IPS DF 6.9 (cell line): ENCODE data around the gene KDM5A.
"Not testable (repeated sequence)": the region's sequence is repeated elsewhere in the genome, so short reads cannot be mapped to it uniquely, and the experiment has no call there.

Experiments
- DNase-seq: peaks from one replicate; pipeline ENCODE4 v3.0.0-alpha.2; 2013; ENCODE audit warnings: low read depth, low spot score
- H3K27ac ChIP-seq: one replicate; pipeline ENCODE4 v1.5.1; 2013; ENCODE audit warnings: low read length, control low read depth
- H3K27me3 ChIP-seq: 2 replicates; pipeline ENCODE4 v1.6.1; 2013; ENCODE audit warnings: mild to moderate bottlenecking, low read length; ENCODE audit not compliant: control insufficient read depth, insufficient read depth
- H3K36me3 ChIP-seq: 2 replicates; pipeline ENCODE4 v1.6.1; 2013; ENCODE audit warnings: low read length; ENCODE audit not compliant: control insufficient read depth, insufficient read depth
- H3K4me1 ChIP-seq: 2 replicates; pipeline ENCODE4 v1.6.1; 2013; ENCODE audit warnings: low read length; ENCODE audit not compliant: control insufficient read depth, insufficient read depth
- H3K4me3 ChIP-seq: 2 replicates; pipeline ENCODE4 v1.5.1; 2013; ENCODE audit warnings: mild to moderate bottlenecking, low read length
- H3K9me3 ChIP-seq: 2 replicates; pipeline ENCODE4 v1.6.1; 2013; ENCODE audit warnings: low read length, inconsistent platforms; ENCODE audit not compliant: control insufficient read depth, insufficient read depth
- WGBS: extraction: QIAGEN DNeasy Blood & Tissue Kit; methylation state at CpG from one replicate; pipeline ENCODE4 v1.1.7; 2013; ENCODE audit warnings: mixed read lengths, missing lambda C conversion rate; ENCODE audit not compliant: insufficient read length, insufficient coverage; 5-methylcytosine and 5-hydroxymethylcytosine counted together

The KDM5A gene

DNA sequence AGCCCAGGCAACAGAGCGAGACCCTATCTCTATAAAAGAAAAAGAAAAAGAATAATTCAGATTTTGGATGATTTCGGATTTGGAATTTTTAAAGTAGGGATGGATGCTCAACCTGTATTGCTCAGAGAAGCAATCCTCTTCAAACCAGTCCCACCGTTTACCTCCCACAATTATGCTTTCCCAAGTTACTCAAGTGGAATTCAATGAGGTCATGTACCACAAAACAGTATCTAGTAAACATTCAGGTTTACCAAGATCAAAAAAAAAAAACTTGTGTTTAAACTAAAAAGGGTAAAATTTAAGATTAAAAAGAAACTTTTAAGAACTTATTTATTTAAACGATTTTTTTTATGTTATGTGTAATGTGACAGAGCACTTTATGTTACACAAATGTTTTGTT is 2.5 kb downstream of the KDM5A start:
- WGBS, result no CpG with 5 or more reads among the region's 4 CpGs

DNA sequence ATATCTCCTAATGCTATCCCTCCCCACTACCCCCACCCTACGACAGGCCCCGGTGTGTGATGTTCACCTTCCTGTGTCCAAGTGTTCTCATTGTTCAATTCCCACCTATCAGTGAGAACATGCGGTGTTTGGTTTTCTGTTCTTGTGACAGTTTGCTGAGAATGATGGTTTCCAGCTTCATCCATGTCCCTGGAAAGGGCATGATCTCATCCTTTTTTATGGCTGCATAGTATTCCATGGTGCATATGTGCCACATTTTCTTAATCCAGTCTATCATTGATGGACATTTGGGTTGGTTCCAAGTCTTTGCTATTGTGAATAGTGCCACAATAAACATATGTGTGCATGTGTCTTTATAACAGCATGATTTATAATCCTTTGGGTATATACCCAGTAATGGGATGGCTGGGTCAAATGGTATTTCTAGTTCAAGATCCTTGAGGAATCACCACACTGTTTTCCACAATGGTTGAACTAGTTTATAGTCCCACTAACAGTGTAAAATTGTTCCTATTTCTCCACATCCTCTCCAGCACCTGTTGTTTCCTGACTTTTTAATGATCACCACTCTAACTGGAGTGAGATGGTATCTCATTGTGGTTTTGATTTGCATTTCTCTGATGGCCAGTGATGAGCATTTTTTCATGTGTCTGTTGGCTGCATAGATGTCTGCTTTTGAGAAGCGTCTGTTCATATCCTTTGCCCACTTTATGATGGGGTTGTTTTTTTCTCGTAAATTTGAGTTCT is 18.2 kb downstream of the KDM5A start:
- WGBS, result no CpG with 5 or more reads among the region's 5 CpGs
- H3K9me3 ChIP-seq, H3K36me3 ChIP-seq, H3K4me1 ChIP-seq, H3K27me3 ChIP-seq, DNase-seq, H3K27ac ChIP-seq, H3K4me3 ChIP-seq: not testable (repeated sequence)

More for the DNA sequence above, 2.5 kb downstream of the KDM5A start:
- H3K27ac ChIP-seq, result no peak overlapping the region
- DNase-seq, result no peak
- no peak overlapping the region for H3K4me3 ChIP-seq
- H3K27me3 ChIP-seq, result no peaks in the 10 kb centered on the region
- no peaks in the 10 kb centered on the region for H3K36me3 ChIP-seq
- H3K9me3 ChIP-seq, result no peaks in the 10 kb centered on the region
- no peaks in the 10 kb centered on the region for H3K4me1 ChIP-seq

DNA sequence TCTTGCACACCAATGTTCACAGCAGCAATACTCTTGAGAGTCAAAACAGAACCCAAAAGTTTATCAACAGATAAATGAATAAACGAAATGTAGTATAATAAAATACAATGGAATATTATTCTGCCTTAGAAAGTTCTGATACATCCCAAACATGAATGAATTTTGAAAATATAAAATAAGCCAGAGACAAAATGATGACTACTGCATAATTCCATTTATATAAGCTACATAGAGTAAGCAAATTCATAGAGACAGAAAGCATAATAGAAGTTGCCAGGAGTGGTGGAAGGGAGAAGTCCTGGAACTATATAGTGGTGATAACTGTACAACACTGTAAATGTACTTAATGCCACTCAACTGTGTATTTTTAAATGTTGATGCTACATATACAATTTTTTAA is 21.1 kb downstream of the KDM5A start:
- Histone ChIP-seq H3K4me3 (no peak overlapping the region), H3K27ac (no peak overlapping the region), H3K36me3 (peaks cover 8% of the 10 kb centered on the region; the same call in 1 of the 2 replicates), H3K4me1 (no peaks in the 10 kb centered on the region), H3K27me3 (no peaks in the 10 kb centered on the region), H3K9me3 (no peaks in the 10 kb centered on the region)
- no CpG with 5 or more reads among the region's 1 CpG for WGBS
- no peak for DNase-seq

GRCh38 chr12:366820-367219 is 22.3 kb downstream of the KDM5A start:
- Histone ChIP-seq H3K27me3 (no peaks in the 10 kb centered on the region), H3K27ac (no peak overlapping the region), H3K4me1 (no peaks in the 10 kb centered on the region), H3K9me3 (no peaks in the 10 kb centered on the region), H3K4me3 (no peak overlapping the region), H3K36me3 (peaks cover 12% of the 10 kb centered on the region; the same call in 1 of the 2 replicates)
- no peak for DNase-seq
- no CpG with 5 or more reads among the region's 2 CpGs for WGBS

DNA sequence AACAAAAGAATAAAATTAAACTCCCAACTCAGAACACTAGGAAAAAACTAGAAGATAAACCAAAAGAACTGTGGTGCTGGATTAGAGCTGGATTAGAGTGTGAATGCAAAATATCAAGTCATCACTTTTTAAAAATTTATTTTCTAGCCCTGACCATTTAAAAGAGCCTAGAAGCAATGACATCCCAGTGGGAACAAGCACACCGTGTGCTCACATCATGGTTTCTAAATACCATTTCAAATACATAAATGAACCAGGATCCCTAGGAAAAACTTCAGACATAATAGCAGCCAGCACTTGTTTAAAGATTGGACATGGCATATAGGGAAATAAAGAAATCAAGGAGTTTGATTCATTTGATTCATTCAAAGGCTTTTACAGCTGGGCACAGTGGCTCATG is 30.0 kb downstream of the KDM5A start:
- DNase-seq, result no peak
- no peaks in the 10 kb centered on the region for H3K27me3 ChIP-seq
- no peak overlapping the region for H3K27ac ChIP-seq
- H3K9me3 ChIP-seq, result no peaks in the 10 kb centered on the region
- no peaks in the 10 kb centered on the region for H3K4me1 ChIP-seq
- no CpG with 5 or more reads among the region's 1 CpG for WGBS
- H3K36me3 ChIP-seq, result peaks cover 4% of the 10 kb centered on the region; the same call in 1 of the 2 replicates
- no peak overlapping the region for H3K4me3 ChIP-seq

- Histone ChIP-seq H3K27ac (no peak overlapping the region), H3K9me3 (no peaks in the 10 kb centered on the region), H3K4me1 (no peaks in the 10 kb centered on the region), H3K27me3 (no peaks in the 10 kb centered on the region), H3K4me3 (no peak overlapping the region), H3K36me3 (peaks cover 3% of the 10 kb centered on the region; the same call in 1 of the 2 replicates)
- WGBS, result no CpG with 5 or more reads among the region's 7 CpGs
- no peak for DNase-seq
These were observed 32.7 kb downstream of the KDM5A start for GRCh38 chr12:356276-356988.

DNA sequence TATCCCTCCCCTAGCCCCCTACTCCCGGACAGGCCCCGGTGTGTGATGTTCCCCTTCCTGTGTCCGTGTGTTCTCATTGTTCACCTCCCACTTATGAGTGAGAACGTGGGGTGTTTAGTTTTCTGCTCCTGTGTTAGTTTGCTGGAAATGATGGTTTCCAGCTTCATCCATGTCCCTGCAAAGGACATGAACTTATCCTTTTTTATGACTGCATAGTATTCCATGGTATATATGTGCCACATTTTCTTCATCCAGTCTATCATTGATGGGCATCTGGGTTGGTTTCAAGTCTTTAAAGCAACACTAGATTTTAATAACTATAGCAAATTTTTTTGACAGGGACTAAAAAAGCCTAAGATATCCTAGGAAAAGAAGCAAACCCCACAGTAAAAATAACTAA is 37.9 kb downstream of the KDM5A start:
- H3K9me3 ChIP-seq, H3K27ac ChIP-seq, H3K36me3 ChIP-seq, H3K4me1 ChIP-seq, H3K27me3 ChIP-seq, H3K4me3 ChIP-seq, DNase-seq: not testable (repeated sequence)
- no CpG with 5 or more reads among the region's 4 CpGs for whole genome bisulfite sequencing

GRCh38 chr12:349625-350024 is 39.5 kb downstream of the KDM5A start:
- not testable (repeated sequence) for H3K4me3 ChIP-seq, H3K27me3 ChIP-seq, H3K9me3 ChIP-seq, H3K27ac ChIP-seq, DNase-seq, H3K36me3 ChIP-seq, H3K4me1 ChIP-seq
- WGBS, result no CpG with 5 or more reads among the region's 7 CpGs

GRCh38 chr12:343036-343435 is 46.1 kb downstream of the KDM5A start:
- H3K9me3 ChIP-seq, result not testable (repeated sequence)

DNA sequence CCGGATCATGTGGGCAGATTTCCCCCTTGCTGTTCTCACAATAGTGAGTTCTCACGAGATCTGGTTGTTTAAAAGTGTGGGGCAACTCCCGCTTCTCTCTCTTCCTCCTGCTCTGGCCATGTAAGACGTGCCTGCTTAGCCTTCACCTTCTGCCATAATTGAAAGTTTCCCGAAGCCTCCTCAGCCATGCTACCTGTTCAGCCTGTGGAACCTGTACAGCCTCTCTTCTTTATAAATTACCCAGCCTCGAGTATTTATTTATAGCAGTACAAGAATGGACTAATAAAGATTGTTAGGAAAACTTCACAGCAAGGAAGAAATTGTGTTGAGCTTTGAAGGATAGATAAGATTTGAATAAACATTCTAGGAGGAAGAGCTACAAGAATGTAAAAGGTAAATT is 52.1 kb downstream of the KDM5A start:
- Histone ChIP-seq H3K4me3 (no peak overlapping the region), H3K27ac (no peak overlapping the region), H3K27me3 (no peaks in the 10 kb centered on the region), H3K9me3 (no peaks in the 10 kb centered on the region), H3K36me3 (peaks cover 5% of the 10 kb centered on the region; the same call in 1 of the 2 replicates), H3K4me1 (no peaks in the 10 kb centered on the region)
- no peak for DNase-seq
- WGBS, result no CpG with 5 or more reads among the region's 6 CpGs

More at GRCh38 chr12:343036-343435, 46.1 kb downstream of the KDM5A start:
- no CpG with 5 or more reads among the region's 7 CpGs for WGBS
- H3K36me3 ChIP-seq, H3K4me1 ChIP-seq, H3K27me3 ChIP-seq, H3K4me3 ChIP-seq, H3K27ac ChIP-seq, DNase-seq: not testable (repeated sequence)
